GM12801 (cell line): ENCODE measurements around the gene DCAF5.

Experiments
- CTCF ChIP-seq: IDR thresholded peaks from one replicate; pipeline ENCODE4 v1.5.1; 2011; ENCODE audit warnings: control low read depth; ENCODE audit not compliant: insufficient read length; ENCODE audit errors: extremely low read depth

Gene DCAF5

GRCh38 chr14:69084023-69084422 lies 68.9 kb downstream of the DCAF5 start:
- no peak for TF ChIP-seq CTCF

GRCh38 chr14:69083181-69083580 lies 69.7 kb downstream of the DCAF5 start:
- no peak for TF ChIP-seq CTCF

- no peak for TF ChIP-seq CTCF
Observed at GRCh38 chr14:69081271-69081670, 71.6 kb downstream of the DCAF5 start.

- TF ChIP-seq CTCF: no peak
Observed at GRCh38 chr14:69079747-69080146, 73.2 kb downstream of the DCAF5 start.

- TF ChIP-seq CTCF: no peak
Observed at GRCh38 chr14:69079188-69079742, 73.7 kb downstream of the DCAF5 start.

- TF ChIP-seq CTCF: no peak
Observed at GRCh38 chr14:69077841-69078240, 75.1 kb downstream of the DCAF5 start.

GRCh38 chr14:69076341-69076740 lies 76.6 kb downstream of the DCAF5 start:
- TF ChIP-seq CTCF: no peak

GRCh38 chr14:69073915-69074314 lies 79.0 kb downstream of the DCAF5 start:
- no peak for TF ChIP-seq CTCF
